ENCODE measurements around the gene SLC41A2.

- TF ChIP-seq ZBTB33 (CRISPR knock-in tag; IDR thresholded peaks at IDR 0.05) (no peak), TRIM24 (IDR thresholded peaks at IDR 0.05) (no peak), HES1 (IDR thresholded peaks at IDR 0.05; ENCODE audit: low read depth) (no peak), ZNF282 (CRISPR knock-in tag; IDR thresholded peaks at IDR 0.05) (no peak), POLR2AphosphoS5 (IDR thresholded peaks at IDR 0.05; ENCODE audit: control insufficient read depth, insufficient read depth, low read depth, low read length) (no peak), FOXP4 (CRISPR knock-in tag; IDR thresholded peaks at IDR 0.05; ENCODE audit: borderline replicate concordance) (no peak), CXXC5 (CRISPR knock-in tag; IDR thresholded peaks at IDR 0.05) (no peak)
Measured at GRCh38 chr12:104963757-104964156, 5.7 kb upstream of the SLC41A2 start.

All from K562 (cell line).